ENCODE measurements around the gene SV2C.

The SV2C gene

DNA sequence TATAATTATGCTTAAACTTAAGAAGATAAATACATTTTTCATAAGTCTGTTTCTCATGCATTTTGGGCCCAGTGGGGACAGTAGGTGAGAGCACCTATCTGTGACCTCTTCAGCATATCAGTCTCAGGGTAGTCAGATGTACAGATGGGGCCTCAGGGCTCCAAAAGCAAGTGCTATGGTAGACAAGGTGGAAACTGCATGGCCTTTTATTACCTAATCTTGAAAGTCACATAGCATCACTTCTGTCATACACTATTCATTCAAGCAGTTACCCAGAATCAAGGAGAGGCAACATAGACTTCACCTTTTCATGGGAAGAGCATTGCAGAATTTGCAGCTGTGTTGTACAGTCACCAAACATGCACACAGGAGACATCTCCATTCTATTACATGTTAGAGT, 94.8 kb downstream of the SV2C start:
- Histone ChIP-seq H3K27ac (no peak overlapping the region), H3K4me3 (ENCODE audit: low read depth, low read length) (no peak overlapping the region), H3K27me3 (replicated peaks) (no peaks in the 10 kb centered on the region), H3K36me3 (replicated peaks) (no peaks in the 10 kb centered on the region)
- TF ChIP-seq, protein P1, sequence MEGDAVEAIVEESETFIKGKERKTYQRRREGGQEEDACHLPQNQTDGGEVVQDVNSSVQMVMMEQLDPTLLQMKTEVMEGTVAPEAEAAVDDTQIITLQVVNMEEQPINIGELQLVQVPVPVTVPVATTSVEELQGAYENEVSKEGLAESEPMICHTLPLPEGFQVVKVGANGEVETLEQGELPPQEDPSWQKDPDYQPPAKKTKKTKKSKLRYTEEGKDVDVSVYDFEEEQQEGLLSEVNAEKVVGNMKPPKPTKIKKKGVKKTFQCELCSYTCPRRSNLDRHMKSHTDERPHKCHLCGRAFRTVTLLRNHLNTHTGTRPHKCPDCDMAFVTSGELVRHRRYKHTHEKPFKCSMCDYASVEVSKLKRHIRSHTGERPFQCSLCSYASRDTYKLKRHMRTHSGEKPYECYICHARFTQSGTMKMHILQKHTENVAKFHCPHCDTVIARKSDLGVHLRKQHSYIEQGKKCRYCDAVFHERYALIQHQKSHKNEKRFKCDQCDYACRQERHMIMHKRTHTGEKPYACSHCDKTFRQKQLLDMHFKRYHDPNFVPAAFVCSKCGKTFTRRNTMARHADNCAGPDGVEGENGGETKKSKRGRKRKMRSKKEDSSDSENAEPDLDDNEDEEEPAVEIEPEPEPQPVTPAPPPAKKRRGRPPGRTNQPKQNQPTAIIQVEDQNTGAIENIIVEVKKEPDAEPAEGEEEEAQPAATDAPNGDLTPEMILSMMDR (IDR thresholded peaks at IDR 0.05; ENCODE audit: low read depth, low read length, missing control alignments), result no peak
- in situ Hi-C loops (cut with HindIII; ENCODE audit: low pct_ligation_motif_present, low sequenced_read_pairs), result no loop called here
- no peak for DNase-seq

DNA sequence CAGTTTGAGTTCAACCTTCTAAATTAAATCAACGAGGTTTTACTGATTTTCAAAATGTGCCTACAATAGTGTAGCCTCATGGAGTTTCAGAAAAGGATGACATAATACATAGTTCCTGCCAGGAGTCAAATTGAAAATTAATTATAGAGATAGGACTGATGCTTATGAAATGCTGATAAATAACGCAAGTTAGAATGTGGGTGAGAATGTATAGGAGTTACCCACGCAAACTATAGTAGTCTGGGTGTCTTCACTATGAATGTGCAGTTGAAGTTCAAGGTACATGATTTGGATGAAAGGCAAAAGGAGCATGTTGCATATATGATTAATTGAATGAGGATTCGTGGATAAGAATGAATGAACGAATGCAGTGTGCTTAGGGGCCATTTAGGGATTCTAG, 95.7 kb downstream of the SV2C start:
- no peaks in the 10 kb centered on the region for H3K36me3 ChIP-seq (replicated peaks)
- DNase-seq, result no peak
- no peak overlapping the region for H3K27ac ChIP-seq
- TF ChIP-seq, protein P1 (IDR thresholded peaks at IDR 0.05; ENCODE audit: low read depth, low read length, missing control alignments), result no peak
- in situ Hi-C loops (cut with HindIII; ENCODE audit: low pct_ligation_motif_present, low sequenced_read_pairs), result no loop called here
- no peaks in the 10 kb centered on the region for H3K27me3 ChIP-seq (replicated peaks)
- H3K4me3 ChIP-seq (ENCODE audit: low read depth, low read length), result no peak overlapping the region

DNA sequence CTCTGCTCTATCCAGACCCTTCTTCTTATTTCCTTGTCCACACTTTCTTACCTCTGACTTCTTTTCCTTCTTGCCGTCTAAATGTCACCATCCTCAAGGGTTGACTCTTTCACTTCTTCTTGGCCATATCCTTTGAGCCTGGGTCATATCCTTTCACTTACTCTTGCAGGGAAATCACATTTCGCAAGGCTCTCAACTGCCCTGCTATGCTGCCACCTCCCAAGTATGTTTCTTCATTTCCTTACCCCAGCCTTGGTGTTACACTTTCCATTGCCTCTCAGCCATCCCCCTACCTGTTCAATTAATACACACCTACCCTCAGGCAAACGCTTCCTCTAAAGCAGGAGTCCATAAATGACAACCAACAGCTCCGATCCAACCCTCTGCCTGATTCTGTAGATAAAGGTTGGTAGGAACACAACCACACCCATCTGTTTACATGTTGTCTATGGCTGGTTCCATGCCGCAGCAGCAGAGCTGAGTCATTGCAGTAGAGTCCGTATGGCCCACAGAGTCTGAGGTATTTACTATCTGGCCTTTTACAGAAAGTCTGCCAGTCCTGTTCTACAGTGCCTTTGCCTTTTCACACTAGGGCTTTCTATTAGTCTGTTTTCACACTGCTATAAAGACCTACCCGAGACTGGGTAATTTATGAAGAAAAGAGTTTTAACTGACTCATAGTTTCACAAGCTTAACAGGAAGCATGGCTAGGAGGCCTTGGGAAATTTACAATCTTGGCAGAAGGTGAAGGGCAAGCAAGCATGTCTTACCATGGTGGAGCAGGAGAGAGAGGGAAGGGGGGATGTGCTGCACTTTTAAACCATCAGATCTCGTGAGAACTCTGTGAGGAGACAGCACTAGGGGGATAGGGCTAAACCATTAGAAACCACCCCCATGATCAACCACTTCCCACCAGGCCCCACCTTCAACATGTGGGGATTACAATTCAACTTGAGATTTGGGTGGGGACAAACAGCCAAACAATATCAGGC, 97.9 kb downstream of the SV2C start:
- Histone ChIP-seq H3K27me3 (replicated peaks) (no peaks in the 10 kb centered on the region), H3K4me3 (ENCODE audit: low read depth, low read length) (no peak overlapping the region), H3K27ac (no peak overlapping the region), H3K36me3 (replicated peaks) (no peaks in the 10 kb centered on the region)
- TF ChIP-seq, protein P1 (IDR thresholded peaks at IDR 0.05; ENCODE audit: low read depth, low read length, missing control alignments), result no peak
- no peak for DNase-seq
- in situ Hi-C loops (cut with HindIII; ENCODE audit: low pct_ligation_motif_present, low sequenced_read_pairs), result no loop called here

DNA sequence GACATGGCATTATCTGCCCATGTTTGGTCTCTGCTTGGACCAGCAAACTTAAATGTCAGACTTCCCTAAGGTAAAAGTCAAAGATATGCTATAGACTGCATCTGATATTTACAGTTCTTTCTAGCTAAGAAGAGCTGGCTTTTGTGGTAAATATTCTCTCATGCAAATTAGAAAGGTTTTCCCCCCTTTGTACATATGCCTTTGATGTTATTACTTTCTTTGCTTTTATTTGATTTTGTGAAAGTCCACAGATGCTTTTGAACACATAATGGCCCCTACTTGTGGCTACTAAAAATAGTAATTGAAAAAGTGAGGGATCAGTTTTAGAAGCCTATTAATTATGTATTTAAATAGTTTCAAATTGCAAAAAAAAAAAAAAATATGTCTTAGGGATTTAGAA, 104.2 kb downstream of the SV2C start:
- no peak for DNase-seq
- H3K27ac ChIP-seq, result no peak overlapping the region
- no peak overlapping the region for H3K4me3 ChIP-seq (ENCODE audit: low read depth, low read length)
- TF ChIP-seq, protein P1 (IDR thresholded peaks at IDR 0.05; ENCODE audit: low read depth, low read length, missing control alignments), result no peak
- in situ Hi-C loops (cut with HindIII; ENCODE audit: low pct_ligation_motif_present, low sequenced_read_pairs), result no loop called here
- no peaks in the 10 kb centered on the region for H3K36me3 ChIP-seq (replicated peaks)
- H3K27me3 ChIP-seq (replicated peaks), result no peaks in the 10 kb centered on the region

DNA sequence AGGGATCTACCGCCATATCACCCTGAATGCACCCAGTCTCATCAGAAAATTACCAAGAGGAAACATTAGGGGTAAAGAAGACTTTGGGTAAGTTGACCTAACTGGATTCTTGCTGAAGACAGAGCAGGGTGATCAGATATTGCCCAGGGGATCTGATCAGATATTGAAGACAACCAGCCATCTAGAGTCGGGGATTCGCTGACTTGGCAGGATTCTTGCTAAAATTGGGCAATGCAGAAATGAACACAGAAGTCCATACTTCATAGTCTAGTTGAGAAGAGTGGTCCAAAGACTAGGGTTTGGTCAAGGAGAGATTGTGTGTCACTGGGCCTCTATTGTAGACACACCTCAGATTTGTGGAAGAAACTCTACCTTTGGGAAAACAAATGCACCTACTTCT, 107.2 kb downstream of the SV2C start:
- in situ Hi-C loops (cut with HindIII; ENCODE audit: low pct_ligation_motif_present, low sequenced_read_pairs), result no loop called here
- H3K27ac ChIP-seq, result no peak overlapping the region
- H3K4me3 ChIP-seq (ENCODE audit: low read depth, low read length), result no peak overlapping the region
- TF ChIP-seq, protein P1 (IDR thresholded peaks at IDR 0.05; ENCODE audit: low read depth, low read length, missing control alignments), result no peak
- DNase-seq, result no peak
- H3K36me3 ChIP-seq (replicated peaks), result no peaks in the 10 kb centered on the region
- no peaks in the 10 kb centered on the region for H3K27me3 ChIP-seq (replicated peaks)

All from brain microvascular endothelial cell (primary cell).